T-helper 1 cell treated with Interleukin-12 subunit alpha and Interleukin-12 subunit beta and Interleukin-4 antibody, amounts not matched to agents 30 ng/mL and 1 ng/mL, for 36 hours (primary cell): ENCODE results near the gene ABTB2. TPM values are rescaled to one million over a fixed set of nuclear protein-coding genes. Genes with fewer than 3 reads are reported as not detected.
"Not testable (repeated sequence)": the region's sequence is repeated elsewhere in the genome, so short reads cannot be mapped to it uniquely, and the experiment has no call there.

Experiments used
- intact Hi-C: fragments of 100-400 bp; cut with micrococcal nuclease; formaldehyde crosslinking; loops from one replicate; pipeline ENCODE4 v1.15.1; 2024
- total RNA-seq: library from RNA; stranded (reverse); gene quantifications from 2 replicates; pipeline ENCODE4 v1.2.3, GENCODE V29; 2022

Gene ABTB2
- total RNA-seq = 8.2 and 8.3 TPM in 2 replicates

- intact Hi-C loops = loop anchor here (1.0 to 5.0 kb wide), 13 partner anchors 44 to 1775 kb away; partner anchors contain the start of genes APIP, C11orf91, CAPRIN1 and CAT
Measured at GRCh38 chr11:34357701-34358257, at the start of gene ABTB2. Gene ABTB2 (minus strand): TSS chr11:34358010.

- intact Hi-C loops = no loop called here
Measured at GRCh38 chr11:34407121-34407813, 49.5 kb upstream of the ABTB2 start.

- intact Hi-C loops = no loop called here
Measured at GRCh38 chr11:34406413-34406812, 48.6 kb upstream of the ABTB2 start.

GRCh38 chr11:34405079-34405858 lies 47.5 kb upstream of the ABTB2 start:
- intact Hi-C loops = no loop called here

GRCh38 chr11:34404280-34404679 lies 46.5 kb upstream of the ABTB2 start:
- intact Hi-C loops = no loop called here

- intact Hi-C loops = no loop called here
Measured at GRCh38 chr11:34403431-34403830, 45.6 kb upstream of the ABTB2 start.

- intact Hi-C loops = no loop called here
Measured at GRCh38 chr11:34397811-34398210, 40.0 kb upstream of the ABTB2 start.

- intact Hi-C loops = no loop called here
Measured at GRCh38 chr11:34397120-34397519, 39.3 kb upstream of the ABTB2 start.

GRCh38 chr11:34395916-34396550 lies 38.2 kb upstream of the ABTB2 start:
- intact Hi-C loops = no loop called here

GRCh38 chr11:34394771-34395300 lies 37.0 kb upstream of the ABTB2 start:
- intact Hi-C loops = no loop called here

GRCh38 chr11:34387653-34388052 lies 29.8 kb upstream of the ABTB2 start:
- intact Hi-C loops = no loop called here

- intact Hi-C loops = not testable (repeated sequence)
Measured at GRCh38 chr11:34386356-34386755, 28.5 kb upstream of the ABTB2 start.

- intact Hi-C loops = no loop called here
Measured at GRCh38 chr11:34382532-34383276, 24.9 kb upstream of the ABTB2 start.

- intact Hi-C loops = no loop called here
Measured at GRCh38 chr11:34381775-34382174, 24.0 kb upstream of the ABTB2 start.

GRCh38 chr11:34380696-34381095 lies 22.9 kb upstream of the ABTB2 start:
- intact Hi-C loops = no loop called here

- intact Hi-C loops = no loop called here
Measured at GRCh38 chr11:34379539-34379938, 21.7 kb upstream of the ABTB2 start.

- intact Hi-C loops = no loop called here
Measured at GRCh38 chr11:34379079-34379478, 21.3 kb upstream of the ABTB2 start.

GRCh38 chr11:34373727-34374126 lies 15.9 kb upstream of the ABTB2 start:
- intact Hi-C loops = no loop called here

- intact Hi-C loops = loop anchor here (1.0 kb wide), 2 partner anchors 102 to 126 kb away; no protein-coding TSS in a partner anchor
Measured at GRCh38 chr11:34366522-34366921, 8.7 kb upstream of the ABTB2 start.

GRCh38 chr11:34364102-34364501 lies 6.3 kb upstream of the ABTB2 start:
- intact Hi-C loops = no loop called here
